ENCODE results near the gene SDHB.

Gene SDHB

DNA sequence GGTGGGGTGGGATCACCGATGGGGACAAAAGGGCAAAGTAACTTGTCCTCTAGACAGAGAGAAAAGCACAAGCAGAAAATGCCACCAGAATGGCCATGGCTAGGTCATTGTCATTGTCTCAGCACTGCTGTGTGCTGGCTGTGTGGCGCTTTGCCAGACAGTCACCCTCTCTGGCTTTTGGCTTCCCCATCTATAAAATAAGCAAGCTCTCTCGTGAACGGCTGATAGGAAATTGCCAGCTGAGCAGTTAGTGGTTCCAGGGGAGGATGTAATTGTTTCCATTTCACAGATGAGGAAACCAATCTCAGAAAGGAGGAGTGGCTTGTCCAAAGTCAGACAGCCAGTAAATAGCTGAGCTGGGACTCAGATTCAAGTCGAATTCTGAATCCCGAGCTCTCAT lies 32.9 kb upstream of the SDHB start:
- TF ChIP-seq, protein P1, sequence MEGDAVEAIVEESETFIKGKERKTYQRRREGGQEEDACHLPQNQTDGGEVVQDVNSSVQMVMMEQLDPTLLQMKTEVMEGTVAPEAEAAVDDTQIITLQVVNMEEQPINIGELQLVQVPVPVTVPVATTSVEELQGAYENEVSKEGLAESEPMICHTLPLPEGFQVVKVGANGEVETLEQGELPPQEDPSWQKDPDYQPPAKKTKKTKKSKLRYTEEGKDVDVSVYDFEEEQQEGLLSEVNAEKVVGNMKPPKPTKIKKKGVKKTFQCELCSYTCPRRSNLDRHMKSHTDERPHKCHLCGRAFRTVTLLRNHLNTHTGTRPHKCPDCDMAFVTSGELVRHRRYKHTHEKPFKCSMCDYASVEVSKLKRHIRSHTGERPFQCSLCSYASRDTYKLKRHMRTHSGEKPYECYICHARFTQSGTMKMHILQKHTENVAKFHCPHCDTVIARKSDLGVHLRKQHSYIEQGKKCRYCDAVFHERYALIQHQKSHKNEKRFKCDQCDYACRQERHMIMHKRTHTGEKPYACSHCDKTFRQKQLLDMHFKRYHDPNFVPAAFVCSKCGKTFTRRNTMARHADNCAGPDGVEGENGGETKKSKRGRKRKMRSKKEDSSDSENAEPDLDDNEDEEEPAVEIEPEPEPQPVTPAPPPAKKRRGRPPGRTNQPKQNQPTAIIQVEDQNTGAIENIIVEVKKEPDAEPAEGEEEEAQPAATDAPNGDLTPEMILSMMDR (IDR thresholded peaks at IDR 0.05; ENCODE audit: extremely low read depth, missing control alignments), result no peak

DNA sequence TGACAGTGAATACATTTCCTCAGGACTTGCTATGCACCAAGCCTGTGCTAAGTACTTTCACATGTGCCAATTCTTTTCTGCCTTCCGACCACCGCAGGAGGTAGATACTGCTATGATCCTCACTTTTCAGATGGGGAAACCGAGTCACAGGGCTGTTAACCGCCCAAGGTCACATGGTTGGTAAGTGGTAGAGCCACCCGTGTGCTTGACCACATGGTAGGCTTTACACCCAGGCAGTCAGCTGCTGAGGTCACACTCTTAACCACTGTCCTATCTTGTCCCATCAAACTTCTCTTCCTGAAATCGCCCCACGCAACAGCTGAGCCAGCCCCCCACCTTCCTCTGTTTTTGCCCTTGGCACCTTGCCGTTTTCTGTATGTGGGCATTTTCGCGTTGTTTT lies 31.0 kb upstream of the SDHB start:
- TF ChIP-seq, protein P1 (IDR thresholded peaks at IDR 0.05; ENCODE audit: extremely low read depth, missing control alignments), result no peak
- no peak for DNase-seq (ENCODE audit: low spot score)

More for the DNA sequence above, 32.9 kb upstream of the SDHB start:
- no peak for DNase-seq (ENCODE audit: low spot score)

DNA sequence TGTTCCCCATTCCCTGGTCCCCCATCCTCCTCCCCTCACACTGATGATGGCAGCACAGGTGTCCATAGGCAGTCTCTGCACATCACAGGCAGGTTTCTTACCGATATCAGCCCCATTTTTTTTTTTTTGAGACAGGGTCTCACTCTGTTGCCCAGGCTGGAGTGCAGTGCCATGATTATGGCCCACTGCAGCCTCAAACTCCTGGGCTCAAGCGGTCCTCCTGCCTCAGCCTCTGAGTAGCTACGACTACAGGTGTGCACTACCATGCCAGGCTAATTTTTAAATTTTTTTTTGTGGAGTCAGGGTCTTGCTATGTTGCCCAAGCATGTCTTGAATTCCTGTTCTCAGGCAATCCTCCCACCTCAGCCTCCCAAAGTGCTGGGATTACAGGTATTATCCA lies 28.9 kb upstream of the SDHB start:
- no peak for DNase-seq (ENCODE audit: low spot score)
- TF ChIP-seq, protein P1 (IDR thresholded peaks at IDR 0.05; ENCODE audit: extremely low read depth, missing control alignments), result no peak

DNA sequence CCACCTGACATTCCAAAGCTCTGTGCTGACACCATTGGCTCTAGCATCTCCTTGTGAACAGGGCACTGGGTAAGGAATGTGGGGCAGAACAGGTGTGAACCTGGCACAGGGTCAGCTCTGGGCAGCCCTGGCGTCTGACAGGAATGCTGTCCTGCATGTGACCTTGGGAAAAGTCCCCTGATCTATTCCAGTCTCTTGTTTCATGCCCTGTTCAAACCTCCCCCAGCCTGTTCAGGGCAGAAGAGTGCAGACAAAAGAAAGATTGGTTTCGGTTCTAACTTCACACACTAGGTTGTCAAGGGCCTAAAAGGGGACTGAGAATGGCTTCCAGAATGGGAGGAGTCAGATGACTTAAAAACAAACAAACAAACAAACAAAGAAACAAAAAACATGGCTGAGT lies 27.6 kb upstream of the SDHB start:
- TF ChIP-seq, protein P1 (IDR thresholded peaks at IDR 0.05; ENCODE audit: extremely low read depth, missing control alignments), result no peak

DNA sequence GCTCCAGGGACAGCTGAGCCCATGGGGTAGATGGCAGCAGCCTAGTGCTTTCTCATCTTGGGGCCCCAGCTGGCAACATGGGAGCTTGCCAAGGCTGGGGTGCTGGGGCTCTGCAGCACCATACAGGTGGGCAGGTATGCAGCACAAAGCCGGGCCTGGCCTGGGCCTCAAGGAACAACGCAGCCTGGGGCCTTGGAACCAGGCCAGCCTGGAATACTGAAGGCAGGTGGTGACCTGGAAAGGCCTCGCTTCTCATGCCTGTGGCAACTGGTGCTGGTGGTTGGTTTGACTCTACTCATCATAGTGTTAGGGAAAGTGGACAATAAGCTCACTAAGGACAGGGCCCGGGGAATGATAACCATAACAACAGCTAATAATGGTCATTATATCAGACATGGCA lies 27.0 kb upstream of the SDHB start:
- TF ChIP-seq, protein P1 (IDR thresholded peaks at IDR 0.05; ENCODE audit: extremely low read depth, missing control alignments), result no peak
- DNase-seq (ENCODE audit: low spot score), result no peak

More for the DNA sequence above, 27.6 kb upstream of the SDHB start:
- DNase-seq (ENCODE audit: low spot score), result no peak

DNA sequence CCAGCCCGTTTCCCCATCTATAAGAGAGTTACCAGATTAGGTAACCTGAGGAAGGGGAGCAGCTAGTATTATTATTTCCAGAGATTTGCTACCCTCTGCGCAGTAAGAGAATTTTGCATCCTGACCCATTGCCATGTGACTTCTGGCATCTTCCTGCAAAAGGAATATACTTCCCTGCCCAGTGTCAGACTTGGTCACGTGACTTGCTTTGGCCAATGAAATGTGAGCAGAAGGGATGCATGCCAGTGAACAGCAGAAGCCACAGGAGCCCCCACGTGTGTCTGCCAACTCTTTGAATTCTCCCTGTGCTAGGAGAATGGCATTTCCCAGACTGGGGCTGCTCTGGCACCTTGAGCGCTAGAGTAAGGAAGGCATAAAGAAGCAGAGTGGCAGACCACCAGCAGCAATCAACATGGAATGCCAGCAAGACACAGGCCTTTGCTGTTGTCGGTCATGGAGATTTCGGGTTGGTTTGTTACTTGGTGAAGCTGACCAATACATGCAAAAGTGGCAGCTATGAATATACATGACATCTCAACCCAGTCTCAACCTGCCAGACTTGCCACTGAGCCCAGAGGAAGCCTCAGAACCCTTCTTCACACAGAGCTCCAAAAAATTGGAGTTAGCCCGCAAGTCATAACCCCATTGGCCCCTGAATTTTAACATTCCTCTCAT lies 26.4 kb upstream of the SDHB start:
- TF ChIP-seq, protein P1 (IDR thresholded peaks at IDR 0.05; ENCODE audit: extremely low read depth, missing control alignments), result no peak
- no peak for DNase-seq (ENCODE audit: low spot score)

DNA sequence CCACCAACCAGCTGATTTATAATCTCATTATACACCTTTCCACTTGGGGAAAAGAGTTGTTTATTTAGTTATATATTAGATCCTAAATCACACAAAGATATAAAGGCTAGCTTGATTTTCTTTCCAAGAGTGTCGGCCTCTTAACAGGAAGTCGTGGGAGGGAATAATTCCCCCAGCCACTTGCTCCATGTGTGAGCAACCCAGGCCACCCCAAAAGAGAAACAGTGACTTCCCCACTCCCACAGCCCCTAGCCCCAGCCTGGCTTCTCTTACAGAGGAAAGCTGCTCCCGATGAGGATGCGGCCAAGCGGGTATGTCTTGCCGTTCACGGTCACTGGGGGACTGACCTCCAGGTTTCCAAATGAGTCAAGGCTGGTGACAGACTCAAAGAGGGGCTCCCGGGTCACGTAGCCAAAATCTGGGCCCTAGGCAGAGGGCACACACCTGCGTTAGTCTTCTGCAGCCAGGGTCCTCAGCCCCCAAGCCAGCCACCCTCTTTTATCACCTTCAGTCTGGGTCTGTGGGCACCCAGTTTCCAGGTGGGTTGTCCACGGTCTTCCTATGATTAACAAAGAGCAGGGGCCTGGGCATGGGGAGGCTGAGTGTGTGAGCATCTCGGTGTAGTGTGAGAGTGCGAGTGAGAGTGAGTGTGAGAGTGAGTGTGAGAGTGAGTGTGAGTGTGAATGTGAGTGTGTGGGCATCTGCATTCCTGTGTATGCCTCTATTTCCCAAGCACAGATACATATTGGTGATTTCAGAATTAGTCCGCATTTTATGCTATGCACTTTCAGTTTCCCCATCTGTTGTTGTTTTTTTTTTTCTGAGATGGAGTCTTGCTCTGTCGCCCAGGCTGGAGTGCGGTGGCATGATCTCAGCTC lies 25.4 kb upstream of the SDHB start:
- no peak for DNase-seq (ENCODE audit: low spot score)
- TF ChIP-seq, protein P1 (IDR thresholded peaks at IDR 0.05; ENCODE audit: extremely low read depth, missing control alignments), result no peak
